DMS 273 (cell line): ENCODE results near the gene MISP3.
A peak's percentile ranks its signal among the peaks of the same experiment; 100 is the strongest.

Source experiments
- DNase-seq: peaks from one replicate; lab custom pipeline; 2025; ENCODE audit not compliant: unreplicated experiment; lab: John Stamatoyannopoulos, UW

MISP3 gene

DNA sequence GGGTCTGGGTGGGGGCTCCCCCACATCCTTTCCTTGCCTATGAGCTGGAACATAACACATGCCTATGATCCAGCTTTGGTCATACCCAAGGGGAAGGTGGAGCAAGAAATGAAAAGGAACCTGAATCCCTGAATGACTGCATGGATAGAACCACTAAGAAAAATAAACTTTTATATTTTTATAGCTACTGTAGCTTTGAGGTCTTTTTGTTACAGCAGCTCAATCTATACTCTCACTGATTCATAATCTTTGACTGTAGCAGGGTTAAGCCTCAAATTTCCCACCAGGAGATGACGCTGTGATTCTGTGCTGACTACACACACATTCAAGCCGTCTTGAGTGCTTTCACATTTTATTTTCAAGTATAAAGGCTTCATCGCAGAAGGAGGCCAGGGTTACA is 19.6 kb upstream of the MISP3 start:
- DNase-seq: no peak

DNA sequence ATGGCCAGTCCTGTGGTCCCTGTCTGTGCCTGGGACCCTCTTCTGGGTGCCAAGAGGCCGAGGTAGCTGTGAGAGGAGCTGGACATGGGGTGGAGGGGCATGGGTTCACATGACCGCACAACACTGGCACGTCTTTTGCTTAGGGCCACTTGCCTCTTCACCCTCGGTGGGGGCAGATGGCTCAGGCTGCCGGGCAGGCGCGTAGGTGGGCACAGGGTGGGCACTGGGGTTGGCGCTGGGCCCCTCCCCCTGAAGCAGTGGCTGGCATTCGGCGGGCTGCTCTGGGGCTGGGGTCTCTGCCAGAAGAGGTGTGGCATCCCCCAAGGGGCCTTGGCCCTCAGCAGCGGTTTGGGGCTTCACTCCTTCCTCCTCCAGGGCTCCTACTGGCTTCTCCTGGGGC is 19.1 kb upstream of the MISP3 start:
- no peak for DNase-seq

GRCh38 chr19:14054099-14054498 is 18.5 kb upstream of the MISP3 start:
- DNase-seq: no peak

- no peak for DNase-seq
Measured at GRCh38 chr19:14054721-14055120, 17.9 kb upstream of the MISP3 start.

DNA sequence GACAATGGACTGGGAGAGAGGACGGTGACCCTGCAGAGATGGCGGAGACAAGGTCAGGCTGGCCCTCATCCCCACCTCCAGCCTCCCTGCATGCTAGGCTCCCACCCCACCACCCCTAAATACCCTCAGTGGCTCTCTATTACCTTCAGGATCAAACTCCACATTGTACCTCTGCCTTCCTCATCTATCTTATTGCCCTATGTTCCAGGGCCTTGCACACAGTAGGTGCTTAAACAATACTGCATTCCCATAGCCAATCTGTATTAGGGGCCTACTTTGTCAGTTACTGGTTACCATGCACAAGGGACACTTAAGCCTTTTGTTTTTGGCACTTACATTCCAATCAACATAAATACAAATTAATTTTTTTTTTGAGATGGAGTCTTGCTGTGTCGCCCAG is 17.2 kb upstream of the MISP3 start:
- no peak for DNase-seq

- no peak for DNase-seq
Measured at GRCh38 chr19:14056069-14056666, 16.4 kb upstream of the MISP3 start.

- peak; percentile 34 for DNase-seq
Measured at GRCh38 chr19:14056741-14057356, 15.7 kb upstream of the MISP3 start.

GRCh38 chr19:14058182-14059092 is 14.1 kb upstream of the MISP3 start:
- no peak for DNase-seq

DNA sequence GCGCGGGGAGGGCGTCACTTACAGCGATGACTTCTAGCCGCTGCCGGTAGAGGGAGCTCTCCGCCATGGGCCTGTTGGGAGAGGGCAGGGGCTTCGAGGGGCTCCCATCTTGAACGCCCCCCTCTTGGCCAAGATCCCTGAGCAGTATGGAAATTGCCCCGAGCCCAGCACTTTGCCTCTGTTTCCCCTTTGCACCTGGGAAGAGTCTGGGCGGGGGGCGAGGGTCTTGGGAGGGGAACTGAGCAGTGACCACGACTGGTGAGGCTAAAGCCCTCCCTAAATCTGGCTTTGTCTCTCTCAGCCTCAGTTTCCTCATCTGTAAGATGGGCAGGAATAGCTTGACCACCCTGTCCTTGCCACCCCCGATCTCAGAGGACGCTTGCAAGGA is 13.5 kb upstream of the MISP3 start:
- DNase-seq: no peak

- peak; percentile 39 for DNase-seq
Measured at GRCh38 chr19:14059652-14060155, 12.9 kb upstream of the MISP3 start.

DNA sequence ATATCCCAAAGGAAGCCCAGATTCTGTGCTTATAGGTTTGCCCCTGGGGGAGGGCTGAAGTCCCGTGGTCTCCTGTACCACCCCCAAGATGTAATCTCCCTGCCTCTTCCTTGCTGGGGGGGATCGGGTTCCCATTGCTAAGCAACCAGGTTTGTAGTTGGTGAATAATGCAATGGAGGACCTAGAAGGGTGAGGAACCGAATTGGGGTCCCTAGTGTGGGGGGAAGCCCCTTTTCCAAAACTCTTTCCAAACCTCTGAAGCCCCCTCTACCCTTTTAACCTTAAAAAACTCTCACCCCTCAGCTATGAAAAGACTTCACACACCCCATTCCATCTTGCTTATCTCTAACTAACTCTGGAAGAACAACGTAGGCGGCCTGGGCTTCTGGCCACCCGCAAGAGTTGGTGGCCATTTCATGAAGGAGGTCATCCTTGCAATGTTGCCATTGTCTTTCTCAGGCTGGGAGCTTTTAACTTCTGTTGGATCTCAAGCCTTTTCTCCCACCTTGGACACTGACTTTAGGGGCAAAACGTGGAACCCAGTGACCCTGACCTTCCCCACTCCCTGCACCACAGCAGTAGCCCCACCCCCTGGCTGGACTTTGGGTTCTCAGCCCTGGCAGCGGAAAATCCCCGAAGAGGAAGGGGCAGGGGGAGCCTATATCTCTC is 11.4 kb upstream of the MISP3 start:
- DNase-seq: peak; percentile 22

DNA sequence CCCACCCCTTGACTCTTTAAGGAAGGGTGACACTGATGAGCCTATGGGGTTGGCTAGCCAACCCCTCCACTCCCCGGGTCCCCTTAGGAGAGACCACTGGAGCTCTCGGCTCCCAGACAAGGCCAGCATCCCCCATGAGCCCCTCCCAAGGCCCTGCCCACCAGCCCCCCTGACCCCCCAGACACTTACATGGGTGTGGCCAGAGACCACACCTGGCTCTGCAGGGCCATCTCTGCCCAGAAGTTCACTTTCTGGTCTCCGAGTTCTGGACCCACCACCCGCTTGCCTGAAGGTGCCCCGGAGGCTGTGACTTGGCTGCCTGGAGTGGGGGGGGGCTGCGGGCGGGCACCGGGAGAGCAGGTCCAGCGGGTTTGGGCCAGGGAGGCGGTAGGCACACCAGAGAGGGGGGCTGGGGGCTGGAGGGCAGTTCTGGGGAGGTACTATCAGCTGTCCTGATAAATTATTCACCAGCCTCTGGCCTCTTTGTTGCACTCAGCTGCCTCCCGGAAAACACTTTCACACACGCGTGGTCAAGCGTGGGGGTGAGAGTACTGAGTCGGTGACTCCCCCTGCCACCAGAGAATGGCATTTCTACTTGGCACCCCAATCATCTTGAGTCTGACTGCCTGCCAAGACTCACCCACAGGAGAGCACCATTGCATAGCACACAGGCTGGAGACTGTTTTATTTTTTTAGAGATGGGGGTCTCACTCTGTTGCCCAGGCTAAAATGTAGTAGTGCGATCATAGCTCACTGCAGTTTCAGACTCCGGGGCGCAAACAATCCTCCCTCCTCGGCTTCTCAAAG is 10.6 kb upstream of the MISP3 start, which contains the start of gene PALM3:
Gene PALM3, minus strand, starts transcription at position 326 of the 807 bp plus-strand sequence. Its CDS starts 96 bp downstream, at position 230.
- DNase-seq: no peak

DNA sequence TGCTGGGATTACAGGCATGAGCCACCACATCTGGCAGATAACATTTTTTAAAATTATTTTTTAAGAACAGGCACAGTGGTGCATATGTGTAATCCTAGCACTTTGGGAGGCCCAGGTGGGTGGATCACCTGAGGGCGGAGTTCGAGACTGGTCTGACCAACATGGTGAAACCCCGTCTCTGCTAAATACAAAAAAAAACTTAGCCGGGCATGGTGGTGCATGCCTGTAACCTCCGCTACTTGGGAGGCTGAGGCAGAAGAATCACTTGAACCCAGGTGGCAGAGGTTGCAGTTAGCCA is 10.1 kb upstream of the MISP3 start:
- no peak for DNase-seq

DNA sequence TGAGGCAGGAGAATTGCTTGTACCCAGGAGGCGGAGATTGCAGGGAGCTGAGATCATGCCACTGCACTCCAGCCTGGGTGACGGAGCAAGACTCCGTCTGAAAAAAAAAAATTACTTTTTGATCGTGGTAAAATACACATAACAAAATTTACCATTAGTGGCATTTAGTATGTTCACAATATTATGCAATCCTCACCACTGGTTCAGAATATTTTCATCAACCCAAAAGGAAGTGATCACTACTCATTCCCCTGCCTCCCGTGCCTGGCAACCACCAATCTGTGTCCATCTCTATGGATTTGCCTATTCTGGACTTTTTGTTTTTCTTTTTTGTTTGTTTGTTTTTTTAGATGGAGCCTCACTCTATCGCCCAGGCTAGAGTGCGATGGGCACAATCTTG is 9.5 kb upstream of the MISP3 start:
- DNase-seq: no peak

- no peak for DNase-seq
Measured at GRCh38 chr19:14066134-14066533, 6.5 kb upstream of the MISP3 start.

GRCh38 chr19:14070268-14071050 is 2.1 kb upstream of the MISP3 start:
- no peak for DNase-seq

DNA sequence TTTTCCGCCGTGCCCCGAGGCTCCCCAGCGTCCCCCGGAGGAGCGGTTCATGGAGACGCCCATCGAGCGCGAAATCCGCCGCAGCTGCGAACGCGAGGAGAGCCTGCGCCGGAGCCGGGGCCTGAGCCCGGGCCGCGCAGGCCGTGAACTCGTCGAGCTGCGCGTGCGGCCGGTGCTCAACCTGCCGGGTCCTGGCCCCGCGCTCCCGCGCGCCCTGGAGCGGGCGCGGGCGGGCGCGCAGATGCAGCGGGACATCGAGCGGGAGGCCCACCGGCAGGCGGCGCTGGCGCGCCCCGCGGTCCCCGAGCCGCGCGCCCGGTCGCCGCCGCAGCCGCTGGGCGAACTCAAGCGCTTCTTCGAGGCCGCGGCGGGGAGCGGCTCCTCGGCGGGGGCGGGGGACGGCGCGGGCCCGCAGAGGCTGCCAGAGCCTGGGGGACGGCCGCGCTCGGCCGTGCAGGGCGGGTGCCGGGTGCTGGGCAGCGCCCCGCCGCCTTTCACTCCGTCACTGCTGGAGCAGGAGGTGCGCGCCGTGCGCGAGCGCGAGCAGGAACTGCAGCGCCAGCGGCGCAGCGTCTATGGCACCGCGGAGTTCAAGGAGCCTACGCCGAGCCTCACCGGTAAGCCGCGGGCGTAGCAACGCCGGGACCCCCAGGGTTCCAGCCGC is 807 bp downstream of the MISP3 start:
- DNase-seq: peak; percentile 95

- peak; percentile 70 for DNase-seq
Measured at GRCh38 chr19:14073925-14074838, 1.6 kb downstream of the MISP3 start.
